Thyroid gland (tissue), 4 donors: ENCODE measurements around the gene EIF3L.

Experiments
- POLR2A ChIP-seq, 2 donors: fragments of 450-650 bp; IDR thresholded peaks; one replicate each; pipeline ENCODE4 v1.6.1; 2017; ENCODE audit warnings: antibody characterized with exemption in 2 of 2, mild to moderate bottlenecking in 2 of 2, moderate library complexity in 1 of 2
- TF ChIP-seq, protein P1 (sequence below), 6 experiments: fragments of 200-600 bp in 3 of 6; fragments of 450-650 bp in 3 of 6; sonication (generic) in 3 of 6; IDR thresholded peaks; one replicate each; pipeline ENCODE4 v1.5.1; 2016 to 2019; ENCODE audit warnings: antibody characterized with exemption in 6 of 6, mild to moderate bottlenecking in 2 of 6, inconsistent platforms in 1 of 6, moderate library complexity in 1 of 6

DNA sequence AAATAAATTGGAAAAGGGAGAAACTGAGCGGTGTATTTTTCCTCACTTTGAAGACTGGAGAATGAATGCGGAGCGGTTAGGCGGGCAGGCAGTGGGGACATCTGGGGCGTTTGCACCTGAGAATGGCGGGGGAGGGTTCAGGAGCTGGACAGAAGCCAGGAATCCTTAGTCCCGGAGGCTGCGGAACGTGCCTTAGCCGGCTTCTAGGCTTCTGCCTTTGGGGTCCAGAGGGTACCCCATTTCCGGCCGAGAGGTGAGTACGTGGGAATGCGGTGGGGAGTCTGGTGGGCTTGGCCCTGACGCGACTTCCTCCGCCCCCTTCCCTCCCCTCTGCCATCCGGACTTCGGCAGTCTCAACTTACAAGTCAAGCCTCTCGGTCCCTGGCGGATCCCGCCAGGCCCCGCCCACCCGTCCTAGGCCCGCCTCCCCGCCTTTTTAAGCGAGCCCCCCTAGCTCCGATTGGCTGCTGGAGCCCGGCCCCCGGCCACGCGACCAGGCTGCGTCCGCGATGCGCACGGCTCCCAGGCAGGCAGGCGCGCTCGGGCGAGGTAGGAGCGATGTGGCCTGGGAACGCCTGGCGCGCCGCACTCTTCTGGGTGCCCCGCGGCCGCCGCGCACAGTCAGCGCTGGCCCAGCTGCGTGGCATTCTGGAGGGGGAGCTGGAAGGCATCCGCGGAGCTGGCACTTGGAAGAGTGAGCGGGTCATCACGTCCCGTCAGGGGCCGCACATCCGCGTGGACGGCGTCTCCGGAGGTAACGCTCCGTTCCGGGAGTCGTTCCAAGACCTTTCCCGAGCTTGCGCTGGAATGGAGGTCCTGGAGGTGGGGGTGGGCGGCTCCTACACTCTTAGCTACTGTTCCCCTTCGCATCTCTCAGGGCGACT, 41.6 kb upstream of the EIF3L start, which contains the start of gene GCAT:
- TF ChIP-seq, protein P1, sequence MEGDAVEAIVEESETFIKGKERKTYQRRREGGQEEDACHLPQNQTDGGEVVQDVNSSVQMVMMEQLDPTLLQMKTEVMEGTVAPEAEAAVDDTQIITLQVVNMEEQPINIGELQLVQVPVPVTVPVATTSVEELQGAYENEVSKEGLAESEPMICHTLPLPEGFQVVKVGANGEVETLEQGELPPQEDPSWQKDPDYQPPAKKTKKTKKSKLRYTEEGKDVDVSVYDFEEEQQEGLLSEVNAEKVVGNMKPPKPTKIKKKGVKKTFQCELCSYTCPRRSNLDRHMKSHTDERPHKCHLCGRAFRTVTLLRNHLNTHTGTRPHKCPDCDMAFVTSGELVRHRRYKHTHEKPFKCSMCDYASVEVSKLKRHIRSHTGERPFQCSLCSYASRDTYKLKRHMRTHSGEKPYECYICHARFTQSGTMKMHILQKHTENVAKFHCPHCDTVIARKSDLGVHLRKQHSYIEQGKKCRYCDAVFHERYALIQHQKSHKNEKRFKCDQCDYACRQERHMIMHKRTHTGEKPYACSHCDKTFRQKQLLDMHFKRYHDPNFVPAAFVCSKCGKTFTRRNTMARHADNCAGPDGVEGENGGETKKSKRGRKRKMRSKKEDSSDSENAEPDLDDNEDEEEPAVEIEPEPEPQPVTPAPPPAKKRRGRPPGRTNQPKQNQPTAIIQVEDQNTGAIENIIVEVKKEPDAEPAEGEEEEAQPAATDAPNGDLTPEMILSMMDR (IDR thresholded peaks at IDR 0.05): no peak
- TF ChIP-seq POLR2A (IDR thresholded peaks at IDR 0.05): peak; percentile 10 to 93
